ENCODE results near the gene NRARP.
A peak's percentile ranks its signal among the peaks of the same experiment; 100 is the strongest.

Gene NRARP

GRCh38 chr9:137302449-137303150 is 529 bp upstream of the NRARP start:
- DNase-seq (ENCODE audit: low spot score in 2 of 2): peak in 1 of 2 experiments; percentile 86
- in situ Hi-C loops (cut with MboI; ENCODE audit: low sequenced_read_pairs): no loop called here
- Histone ChIP-seq H3K36me3 (replicated peaks) (peaks cover 8% of the 10 kb centered on the region), H3K4me1 (peaks cover 18% of the 10 kb centered on the region), H3K27me3 (ENCODE audit: low read depth) (no peaks in the 10 kb centered on the region), H3K4me3 (peak overlapping the region; percentile 36), H3K9me3 (no peaks in the 10 kb centered on the region)

GRCh38 chr9:137301081-137301947 is 757 bp downstream of the NRARP start:
- peak overlapping the region; percentile 74 for H3K4me3 ChIP-seq
- peaks cover 8% of the 10 kb centered on the region for H3K36me3 ChIP-seq (replicated peaks)
- in situ Hi-C loops (cut with MboI; ENCODE audit: low sequenced_read_pairs): no loop called here
- peak; percentile 28 to 70 for DNase-seq (ENCODE audit: low spot score in 2 of 2)
- no peaks in the 10 kb centered on the region for H3K9me3 ChIP-seq
- peaks cover 18% of the 10 kb centered on the region for H3K4me1 ChIP-seq
- H3K27me3 ChIP-seq (ENCODE audit: low read depth): no peaks in the 10 kb centered on the region

GRCh38 chr9:137300567-137301080 is 1.4 kb downstream of the NRARP start:
- in situ Hi-C loops (cut with MboI; ENCODE audit: low sequenced_read_pairs): no loop called here
- Histone ChIP-seq H3K27me3 (ENCODE audit: low read depth) (no peaks in the 10 kb centered on the region), H3K36me3 (replicated peaks) (peaks cover 8% of the 10 kb centered on the region), H3K4me1 (peaks cover 18% of the 10 kb centered on the region), H3K9me3 (no peaks in the 10 kb centered on the region), H3K4me3 (peak overlapping the region; percentile 74)
- DNase-seq (ENCODE audit: low spot score in 2 of 2): peak; percentile 76 to 87

- DNase-seq (ENCODE audit: low spot score in 2 of 2): peak; percentile 88
- Histone ChIP-seq H3K27me3 (ENCODE audit: low read depth) (no peaks in the 10 kb centered on the region), H3K36me3 (replicated peaks) (peaks cover 8% of the 10 kb centered on the region)
These were observed 2.1 kb downstream of the NRARP start for GRCh38 chr9:137299938-137300337.

GRCh38 chr9:137299203-137299565 is 2.9 kb downstream of the NRARP start:
- H3K27me3 ChIP-seq (ENCODE audit: low read depth): no peaks in the 10 kb centered on the region
- peak overlapping the region; percentile 74 for H3K4me3 ChIP-seq
- H3K9me3 ChIP-seq: no peaks in the 10 kb centered on the region
- in situ Hi-C loops (cut with MboI; ENCODE audit: low sequenced_read_pairs): no loop called here
- peak in 1 of 2 experiments; percentile 56 for DNase-seq (ENCODE audit: low spot score in 2 of 2)
- peaks cover 8% of the 10 kb centered on the region for H3K36me3 ChIP-seq (replicated peaks)
- H3K4me1 ChIP-seq: peaks cover 18% of the 10 kb centered on the region

More at GRCh38 chr9:137299938-137300337, 2.1 kb downstream of the NRARP start:
- peak overlapping the region; percentile 74 for H3K4me3 ChIP-seq
- in situ Hi-C loops (cut with MboI; ENCODE audit: low sequenced_read_pairs): no loop called here
- H3K9me3 ChIP-seq: no peaks in the 10 kb centered on the region
- H3K4me1 ChIP-seq: peaks cover 18% of the 10 kb centered on the region

- H3K4me3 ChIP-seq: peak overlapping the region; percentile 74
These were observed 3.5 kb downstream of the NRARP start for GRCh38 chr9:137298401-137299202.

GRCh38 chr9:137297966-137298365 is 4.1 kb downstream of the NRARP start:
- Histone ChIP-seq H3K4me3 (no peak overlapping the region), H3K4me1 (peaks cover 15% of the 10 kb centered on the region), H3K27me3 (ENCODE audit: low read depth) (no peaks in the 10 kb centered on the region), H3K9me3 (no peaks in the 10 kb centered on the region), H3K36me3 (replicated peaks) (peaks cover 8% of the 10 kb centered on the region)
- in situ Hi-C loops (cut with MboI; ENCODE audit: low sequenced_read_pairs): no loop called here
- no peak for DNase-seq (ENCODE audit: low spot score in 2 of 2)

More at GRCh38 chr9:137298401-137299202, 3.5 kb downstream of the NRARP start:
- peaks cover 18% of the 10 kb centered on the region for H3K4me1 ChIP-seq
- H3K27me3 ChIP-seq (ENCODE audit: low read depth): no peaks in the 10 kb centered on the region
- peaks cover 8% of the 10 kb centered on the region for H3K36me3 ChIP-seq (replicated peaks)
- in situ Hi-C loops (cut with MboI; ENCODE audit: low sequenced_read_pairs): no loop called here
- H3K9me3 ChIP-seq: no peaks in the 10 kb centered on the region
- DNase-seq (ENCODE audit: low spot score in 2 of 2): no peak

- H3K27me3 ChIP-seq (ENCODE audit: low read depth): no peaks in the 10 kb centered on the region
- H3K36me3 ChIP-seq (replicated peaks): peaks cover 8% of the 10 kb centered on the region
- H3K9me3 ChIP-seq: no peaks in the 10 kb centered on the region
- H3K4me1 ChIP-seq: peaks cover 11% of the 10 kb centered on the region
- DNase-seq (ENCODE audit: low spot score in 2 of 2): no peak
- in situ Hi-C loops (cut with MboI; ENCODE audit: low sequenced_read_pairs): no loop called here
- H3K4me3 ChIP-seq: peak overlapping the region; percentile 21
These were observed 5.1 kb downstream of the NRARP start for GRCh38 chr9:137296670-137297664.

- no peaks in the 10 kb centered on the region for H3K27me3 ChIP-seq (ENCODE audit: low read depth)
- H3K36me3 ChIP-seq (replicated peaks): peaks cover 8% of the 10 kb centered on the region
- peak overlapping the region; percentile 21 for H3K4me3 ChIP-seq
- peaks cover 11% of the 10 kb centered on the region for H3K4me1 ChIP-seq
- H3K9me3 ChIP-seq: no peaks in the 10 kb centered on the region
- DNase-seq (ENCODE audit: low spot score in 2 of 2): no peak
- in situ Hi-C loops (cut with MboI; ENCODE audit: low sequenced_read_pairs): no loop called here
These were observed 6.0 kb downstream of the NRARP start for GRCh38 chr9:137295849-137296669.

GRCh38 chr9:137295238-137295811 is 6.7 kb downstream of the NRARP start:
- H3K9me3 ChIP-seq: no peaks in the 10 kb centered on the region
- peak in 1 of 2 experiments; percentile 71 for DNase-seq (ENCODE audit: low spot score in 2 of 2)
- peaks cover 6% of the 10 kb centered on the region for H3K36me3 ChIP-seq (replicated peaks)
- H3K4me1 ChIP-seq: peaks cover 11% of the 10 kb centered on the region
- H3K4me3 ChIP-seq: peak overlapping the region; percentile 13; the same call in 1 of the 2 replicates
- H3K27me3 ChIP-seq (ENCODE audit: low read depth): no peaks in the 10 kb centered on the region
- in situ Hi-C loops (cut with MboI; ENCODE audit: low sequenced_read_pairs): no loop called here

- no peak for DNase-seq (ENCODE audit: low spot score in 2 of 2)
- in situ Hi-C loops (cut with MboI; ENCODE audit: low sequenced_read_pairs): loop anchor here (5.0 kb wide), 1 partner anchor 113 kb away; no protein-coding TSS in a partner anchor
- H3K36me3 ChIP-seq (replicated peaks): peaks cover 6% of the 10 kb centered on the region
- no peaks in the 10 kb centered on the region for H3K9me3 ChIP-seq
- no peaks in the 10 kb centered on the region for H3K27me3 ChIP-seq (ENCODE audit: low read depth)
- peak overlapping the region; percentile 13; the same call in 1 of the 2 replicates for H3K4me3 ChIP-seq
- peaks cover 11% of the 10 kb centered on the region for H3K4me1 ChIP-seq
These were observed 7.3 kb downstream of the NRARP start for GRCh38 chr9:137294681-137295237.

Measured in HAP-1 (cell line).